ENCODE measurements around the gene IQCB1. TPM values are rescaled to one million over a fixed set of nuclear protein-coding genes. Genes with fewer than 3 reads are reported as not detected.

The IQCB1 gene
- total and polyA plus RNA-seq, 9 of the 15 experiments (the other 6 are each of a cell fraction or from before 2014, with no cell fraction given), result 21.1 to 38.1 (median 27.5) TPM

DNA sequence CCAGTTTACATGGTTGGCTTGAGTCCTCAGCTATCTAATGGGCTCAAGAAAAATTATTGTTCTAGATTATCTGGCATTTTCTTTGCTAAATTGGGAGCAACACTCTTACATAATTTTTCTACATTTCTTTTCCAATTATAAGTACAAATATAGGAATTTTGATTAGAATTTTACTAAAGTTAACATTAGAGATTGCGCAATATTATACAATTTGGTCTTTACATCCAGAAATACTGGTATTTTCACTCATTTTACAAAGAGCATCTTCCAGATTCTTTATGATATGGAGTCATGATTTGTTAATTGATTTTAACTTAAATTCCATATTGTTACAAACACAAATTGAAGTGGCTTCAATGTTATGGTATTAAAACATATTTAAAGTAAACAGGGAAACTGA, 65.6 kb downstream of the IQCB1 start (continued):
- TF ChIP-seq CHD2 (IDR thresholded peaks at IDR 0.05; ENCODE audit: low read depth, low read length) (no peak), CEBPG (CRISPR knock-in tag; IDR thresholded peaks at IDR 0.05) (no peak), CEBPG (tag; conservative IDR thresholded peaks at IDR 0.05 in 1 of 2, IDR thresholded peaks at IDR 0.05 in 1 of 2) (peak; percentile 83 to 99)

- H3K79me2 ChIP-seq (ENCODE audit: control insufficient read depth, insufficient read depth, low read length), result no peaks in the 10 kb centered on the region
- no peaks in the 10 kb centered on the region for H4K20me1 ChIP-seq (replicated peaks; ENCODE audit: control insufficient read depth, insufficient read depth, low read length)
- in situ Hi-C loops (cut with MboI), result no loop called here
- ATAC-seq, result no peak
- TF ChIP-seq ZBTB40 (IDR thresholded peaks at IDR 0.05) (no peak), ZBTB40 (CRISPR knock-in tag; IDR thresholded peaks at IDR 0.05) (no peak), SPI1 (IDR thresholded peaks at IDR 0.05; ENCODE audit: borderline replicate concordance, low read depth, low read length) (peak; percentile 90)
- no peak overlapping the region for H3K4me3 ChIP-seq
- no peaks in the 10 kb centered on the region for H3K9me3 ChIP-seq (replicated peaks; ENCODE audit: control insufficient read depth, insufficient read depth, low read depth, low read length)
- WGBS (ENCODE audit: insufficient coverage, low coverage, missing lambda C conversion rate), result 93% methylated on average over 2 of the region's 2 CpGs
- no peak overlapping the region for H3K9ac ChIP-seq (ENCODE audit: insufficient read depth in 1 of 2, low read depth in 2 of 2, low read length in 2 of 2)
- intact Hi-C loops (cut with micrococcal nuclease), result no loop called here
- no peaks in the 10 kb centered on the region for H3K27me3 ChIP-seq (ENCODE audit: control insufficient read depth in 2 of 2, insufficient read depth in 2 of 2, low read length in 2 of 2)
- no TSS peak for BruUV-seq (replicated peaks)
- POLR2A ChIA-PET, result no interaction called here
- H3K36me3 ChIP-seq (ENCODE audit: control insufficient read depth, insufficient read depth, low read length), result peaks cover 28% of the 10 kb centered on the region; the same call in 2 of the 3 replicates
- CTCF ChIA-PET (ENCODE audit: low intra/inter-chr PET ratio), result no interaction called here
- H3K27ac ChIP-seq (ENCODE audit: extremely low read depth, low read depth, low read length), result no peak overlapping the region
- no peak for FAIRE-seq
- H2AFZ ChIP-seq (ENCODE audit: low read depth, low read length), result no peak overlapping the region
- no peak overlapping the region for H3K4me2 ChIP-seq (ENCODE audit: insufficient read depth, low read length)
- no peaks in the 10 kb centered on the region for H3K9me1 ChIP-seq (ENCODE audit: control insufficient read depth, insufficient read depth, low read length)
- DNase-seq (ENCODE audit: extremely low read depth in 1 of 4, low spot score in 3 of 4), result no peak
- no peaks in the 10 kb centered on the region for H3K4me1 ChIP-seq (replicated peaks in 1 of 2; ENCODE audit: control insufficient read depth in 2 of 2, insufficient read depth in 2 of 2, low read length in 2 of 2)
Measured at GRCh38 chr3:121768452-121768851, 66.4 kb downstream of the IQCB1 start.

Measured in K562 (cell line).